H1 (cell line): ENCODE data around the gene TAP2.

ENCODE experiments used
- CEBPB ChIP-seq: IDR thresholded peaks from 2 replicates; pipeline ENCODE4 v1.6.1; 2012; ENCODE audit warnings: low read depth, low read length
- CHD2 ChIP-seq: IDR thresholded peaks from 2 replicates; pipeline ENCODE4 v1.6.1; 2012; ENCODE audit warnings: low read length, improper control_type of control experiment
- CTCF ChIP-seq, 3 experiments: IDR thresholded peaks; 1 replicate in 2 of 3; 2 replicates in 1 of 3; pipeline versions ENCODE4 v1.5.1 to v1.6.1; 2011; ENCODE audit warnings: low read length in 3 of 3, mild to moderate bottlenecking in 3 of 3, inconsistent platforms in 2 of 3, low read depth in 1 of 3, moderate library complexity in 1 of 3; ENCODE audit not compliant: insufficient read depth in 1 of 3; ENCODE audit errors: control extremely low read depth in 1 of 3
- EZH2 ChIP-seq: fragments of 200-600 bp; sonication (generic); IDR thresholded peaks from 2 replicates; pipeline ENCODE4 v1.7.1; 2012; ENCODE audit warnings: low read depth, mild to moderate bottlenecking, moderate library complexity, low read length, inconsistent platforms; ENCODE audit not compliant: severe bottlenecking
- JUN ChIP-seq: IDR thresholded peaks from 2 replicates; pipeline ENCODE4 v1.6.1; 2011; ENCODE audit warnings: low read depth, mild to moderate bottlenecking, improper control_type of control experiment, low read length
- JUND ChIP-seq: IDR thresholded peaks from 2 replicates; pipeline ENCODE4 v1.6.1; 2011; ENCODE audit warnings: mild to moderate bottlenecking, improper control_type of control experiment, low read length
- KDM1A ChIP-seq: fragments of 200-600, 300-600 bp; sonication (generic); IDR thresholded peaks from 2 replicates; pipeline ENCODE4 v1.7.1; 2016; ENCODE audit warnings: mild to moderate bottlenecking, low read length, borderline replicate concordance
- NRF1 ChIP-seq: IDR thresholded peaks from 2 replicates; pipeline ENCODE4 v1.6.1; 2011; ENCODE audit warnings: mild to moderate bottlenecking, low read depth, low read length, improper control_type of control experiment
- POLR2A ChIP-seq, 2 experiments: IDR thresholded peaks; 1 replicate in 1 of 2; 2 replicates in 1 of 2; pipeline ENCODE4 v1.6.1; 2011; ENCODE audit warnings: low read depth in 2 of 2, low read length in 2 of 2, mild to moderate bottlenecking in 2 of 2; ENCODE audit errors: control extremely low read depth in 1 of 2
- POLR2AphosphoS5 ChIP-seq: IDR thresholded peaks from 2 replicates; pipeline ENCODE4 v1.6.1; 2011; ENCODE audit warnings: low read depth, low read length
- SP2 ChIP-seq: IDR thresholded peaks from 2 replicates; pipeline ENCODE4 v1.6.1; 2012; ENCODE audit warnings: mild to moderate bottlenecking, low read length, inconsistent platforms
- YY1 ChIP-seq: IDR thresholded peaks from 2 replicates; pipeline ENCODE4 v1.6.1; 2011; ENCODE audit warnings: low read depth, mild to moderate bottlenecking, low read length
- TF ChIP-seq, protein P1 (sequence below): IDR thresholded peaks from 2 replicates; pipeline ENCODE4 v1.6.1; 2012; ENCODE audit warnings: inconsistent platforms

DNA sequence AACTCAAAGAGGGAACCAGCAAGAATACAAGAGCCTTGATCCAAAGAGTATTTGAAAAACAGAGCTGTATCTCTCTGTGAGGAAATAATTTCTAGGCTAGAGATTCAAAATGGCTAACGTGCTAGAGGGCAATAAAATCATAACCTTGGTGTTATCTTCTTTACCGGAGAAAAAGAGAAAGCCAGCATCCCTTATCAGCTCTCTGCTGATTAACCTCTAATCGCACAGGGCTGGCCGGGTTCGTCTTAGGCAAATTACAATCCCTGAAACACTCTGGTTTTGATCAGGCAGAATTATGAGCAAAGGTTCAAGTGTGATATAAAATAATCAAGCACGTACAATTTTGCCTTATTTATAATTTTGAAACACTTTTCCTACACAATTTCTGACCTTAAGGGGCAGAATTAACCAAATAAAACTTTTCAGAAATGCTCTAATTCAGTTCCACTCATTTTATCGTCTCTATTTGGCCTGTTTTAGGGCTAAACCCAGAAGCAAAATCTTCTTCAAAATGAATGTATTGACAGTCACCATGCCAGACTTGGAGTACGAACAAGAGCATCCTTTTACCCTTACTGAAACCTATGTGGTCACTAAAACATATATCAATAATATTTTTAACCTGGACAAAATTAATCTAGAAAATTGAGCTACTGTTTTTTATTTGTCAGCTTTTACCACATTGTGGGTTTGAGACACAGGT lies 29.2 kb upstream of the TAP2 start:
- no peak for TF ChIP-seq EZH2
- TF ChIP-seq NRF1, result no peak
- no peak for TF ChIP-seq KDM1A
- no peak for TF ChIP-seq CTCF (IDR thresholded peaks at IDR 0.05; ENCODE audit: control extremely low read depth in 1 of 3, insufficient read depth in 1 of 3, low read depth in 1 of 3, low read length in 3 of 3)
- TF ChIP-seq, protein P1, sequence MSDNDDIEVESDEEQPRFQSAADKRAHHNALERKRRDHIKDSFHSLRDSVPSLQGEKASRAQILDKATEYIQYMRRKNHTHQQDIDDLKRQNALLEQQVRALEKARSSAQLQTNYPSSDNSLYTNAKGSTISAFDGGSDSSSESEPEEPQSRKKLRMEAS, result no peak
- no peak for TF ChIP-seq CEBPB
- TF ChIP-seq YY1, result no peak
- TF ChIP-seq POLR2AphosphoS5, result no peak
- TF ChIP-seq JUN, result no peak
- TF ChIP-seq SP2, result no peak
- no peak for TF ChIP-seq POLR2A (IDR thresholded peaks at IDR 0.05; ENCODE audit: control extremely low read depth in 1 of 2, low read depth in 2 of 2, low read length in 2 of 2)
- TF ChIP-seq JUND, result no peak
- no peak for TF ChIP-seq CHD2
